ENCODE results near the gene KLHDC7B.

- no peak for TF ChIP-seq ATF2 (CRISPR knock-in tag; IDR thresholded peaks at IDR 0.05; ENCODE audit: borderline replicate concordance, low read depth)
- no peak for TF ChIP-seq CTCF (IDR thresholded peaks at IDR 0.05)
- no peak for TF ChIP-seq ATF6 (CRISPR knock-in tag; IDR thresholded peaks at IDR 0.05)
- no peak for TF ChIP-seq HMGXB4 (CRISPR knock-in tag; IDR thresholded peaks at IDR 0.05)
- TF ChIP-seq USF2 (CRISPR knock-in tag; IDR thresholded peaks at IDR 0.05): no peak
- no peak for TF ChIP-seq NR1H2 (CRISPR knock-in tag; IDR thresholded peaks at IDR 0.05)
- TF ChIP-seq ZNF396 (CRISPR knock-in tag; IDR thresholded peaks at IDR 0.05; ENCODE audit: borderline replicate concordance): no peak
- no peak for TF ChIP-seq NFE2L1 (CRISPR knock-in tag; IDR thresholded peaks at IDR 0.05)
Measured at GRCh38 chr22:50597097-50597496, 51.4 kb downstream of the KLHDC7B start.
